COR-L47 (cell line): Measurements from ENCODE around the gene SNX1.
A peak's percentile ranks its signal among the peaks of the same experiment; 100 is the strongest.
"Not testable (repeated sequence)": the region's sequence is repeated elsewhere in the genome, so short reads cannot be mapped to it uniquely, and the experiment has no call there.

Experiments
- DNase-seq: peaks from one replicate; lab custom pipeline; 2025; lab: John Stamatoyannopoulos, UW

SNX1 gene

GRCh38 chr15:64072812-64073211 is 23.0 kb upstream of the SNX1 start:
- no peak for DNase-seq

GRCh38 chr15:64073496-64073895 is 22.3 kb upstream of the SNX1 start:
- not testable (repeated sequence) for DNase-seq

DNA sequence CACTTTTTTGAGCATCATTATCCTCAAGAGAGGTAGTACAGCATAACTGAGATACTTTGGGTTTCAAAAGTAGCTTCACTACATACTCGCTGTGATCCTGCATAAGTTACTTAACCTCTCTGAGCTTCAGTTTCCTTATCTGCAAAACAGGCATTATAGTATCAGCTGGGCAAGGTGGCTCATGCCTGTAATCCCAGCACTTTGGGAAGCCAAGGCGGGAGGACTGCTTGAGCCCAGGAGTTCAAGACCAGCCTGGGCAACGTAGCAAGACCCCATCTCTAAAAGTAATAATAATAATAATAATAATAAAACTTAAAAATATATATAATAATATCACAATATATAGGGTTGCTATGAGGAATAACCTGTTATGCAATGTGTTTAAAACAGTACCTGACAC is 13.0 kb upstream of the SNX1 start:
- DNase-seq = no peak

DNA sequence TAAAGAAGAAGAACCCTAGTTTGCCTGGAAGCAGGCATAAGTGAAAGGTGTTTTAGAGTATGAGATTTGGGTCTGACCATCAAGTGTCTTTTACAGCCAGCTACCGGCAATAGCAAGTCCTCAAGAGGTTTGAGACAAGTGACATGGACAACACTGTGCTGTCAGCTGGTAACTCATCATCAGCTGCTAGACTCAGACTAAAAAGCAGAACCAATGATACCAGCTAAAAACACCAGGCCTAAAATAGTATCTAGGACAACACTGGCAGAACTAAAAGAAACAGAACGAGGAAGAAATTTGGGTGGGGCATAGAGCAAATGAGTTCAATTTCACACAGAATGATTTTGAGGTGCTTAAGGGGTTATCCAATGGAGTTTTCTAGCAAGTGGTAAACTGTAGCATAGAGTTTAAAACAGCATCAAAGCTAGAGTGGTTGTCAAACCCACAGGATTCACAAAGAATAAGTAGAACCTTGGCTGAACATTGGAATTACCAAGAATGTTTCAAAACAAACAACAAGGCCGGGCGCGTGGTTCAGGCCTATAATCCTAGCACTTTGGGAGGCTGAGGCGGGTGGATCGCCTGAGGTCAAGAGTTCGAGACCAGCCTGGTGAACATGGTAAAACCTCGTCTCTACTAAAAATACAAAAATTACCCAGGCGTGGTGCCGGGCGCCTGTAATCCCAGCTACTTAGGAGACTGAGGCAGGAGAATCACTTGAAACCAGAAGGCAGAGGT is 6.1 kb upstream of the SNX1 start:
- DNase-seq = no peak

- DNase-seq = no peak
Observed at GRCh38 chr15:64090527-64090926, 5.3 kb upstream of the SNX1 start.

DNA sequence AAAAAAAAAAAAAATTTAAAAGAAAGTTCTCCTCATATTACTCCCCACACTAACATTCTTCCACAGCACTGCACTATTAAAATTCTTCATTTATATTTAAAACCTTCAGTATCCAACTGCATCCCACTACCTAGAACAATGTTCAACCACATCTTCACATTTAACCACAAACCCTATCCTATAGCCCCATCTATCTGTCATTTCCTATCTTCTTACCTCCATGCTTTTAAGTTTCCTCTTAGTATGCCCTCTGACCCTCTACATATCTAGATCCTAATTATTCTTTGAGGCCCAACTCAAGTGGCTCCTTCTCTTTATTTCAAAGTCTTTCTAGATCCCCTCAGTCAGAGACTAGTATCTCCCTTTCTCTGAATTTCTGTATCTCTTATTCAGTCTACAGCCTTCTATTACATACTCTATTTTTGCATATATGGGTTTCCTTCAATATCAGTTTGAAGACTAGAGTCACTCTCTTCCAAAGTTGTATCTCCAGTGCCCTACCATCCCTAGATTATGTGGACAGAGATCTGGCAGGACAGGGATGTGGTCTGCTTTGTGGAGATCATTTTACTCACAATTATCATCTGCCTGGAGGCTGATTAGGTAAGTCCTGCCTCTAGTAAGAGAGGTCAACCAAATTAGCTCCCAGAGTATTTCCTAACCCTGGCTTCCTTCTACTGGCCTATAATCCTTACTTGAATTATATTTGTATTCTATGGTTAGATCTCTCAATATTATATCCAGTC is 3.5 kb upstream of the SNX1 start:
- no peak for DNase-seq

DNA sequence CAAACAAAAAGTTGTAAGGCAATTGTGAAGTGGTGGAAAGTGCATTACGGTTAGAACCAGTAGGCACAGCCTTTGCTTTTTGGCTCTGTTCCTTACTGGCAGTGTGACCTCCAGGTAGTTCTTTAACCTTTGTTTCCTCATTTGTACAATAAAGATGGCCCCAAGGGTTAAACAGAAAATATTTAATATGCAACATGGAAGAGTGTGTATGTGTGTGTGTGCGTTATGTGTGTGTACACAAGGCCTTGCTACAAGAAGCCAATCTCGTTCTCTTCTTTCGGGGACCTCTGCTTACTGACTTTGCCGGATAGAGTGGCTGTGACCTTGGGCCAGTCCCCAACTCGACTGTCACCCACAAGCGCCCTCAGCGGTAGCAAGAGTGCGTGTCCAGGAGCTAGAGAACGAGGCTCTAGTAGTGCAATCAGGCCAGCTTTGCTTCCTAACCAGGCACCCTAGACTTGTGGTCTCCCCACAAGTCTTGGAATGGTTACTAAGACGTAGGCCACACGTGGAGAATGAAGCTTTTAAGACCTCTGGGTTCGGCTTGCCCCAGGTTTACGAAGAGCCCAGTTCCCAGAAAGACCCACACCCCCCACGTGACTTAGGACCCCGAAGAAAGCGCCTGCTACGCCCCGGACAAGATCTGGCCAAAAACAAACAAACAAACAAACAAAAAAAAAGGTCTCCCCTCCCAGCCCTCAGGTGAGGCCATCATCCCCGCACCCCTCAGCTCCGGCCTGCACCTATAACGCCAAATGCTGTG is 2.7 kb upstream of the SNX1 start:
- no peak for DNase-seq

GRCh38 chr15:64093627-64094417 is 2.0 kb upstream of the SNX1 start, which contains the start of gene CIAO2A:
Gene CIAO2A (minus strand): TSS chr15:64093838. CDS start chr15:64093768, 70 bp downstream.
- DNase-seq = peak; percentile 95

- DNase-seq = no peak
Observed at GRCh38 chr15:64095431-64095794, 369 bp upstream of the SNX1 start.

DNA sequence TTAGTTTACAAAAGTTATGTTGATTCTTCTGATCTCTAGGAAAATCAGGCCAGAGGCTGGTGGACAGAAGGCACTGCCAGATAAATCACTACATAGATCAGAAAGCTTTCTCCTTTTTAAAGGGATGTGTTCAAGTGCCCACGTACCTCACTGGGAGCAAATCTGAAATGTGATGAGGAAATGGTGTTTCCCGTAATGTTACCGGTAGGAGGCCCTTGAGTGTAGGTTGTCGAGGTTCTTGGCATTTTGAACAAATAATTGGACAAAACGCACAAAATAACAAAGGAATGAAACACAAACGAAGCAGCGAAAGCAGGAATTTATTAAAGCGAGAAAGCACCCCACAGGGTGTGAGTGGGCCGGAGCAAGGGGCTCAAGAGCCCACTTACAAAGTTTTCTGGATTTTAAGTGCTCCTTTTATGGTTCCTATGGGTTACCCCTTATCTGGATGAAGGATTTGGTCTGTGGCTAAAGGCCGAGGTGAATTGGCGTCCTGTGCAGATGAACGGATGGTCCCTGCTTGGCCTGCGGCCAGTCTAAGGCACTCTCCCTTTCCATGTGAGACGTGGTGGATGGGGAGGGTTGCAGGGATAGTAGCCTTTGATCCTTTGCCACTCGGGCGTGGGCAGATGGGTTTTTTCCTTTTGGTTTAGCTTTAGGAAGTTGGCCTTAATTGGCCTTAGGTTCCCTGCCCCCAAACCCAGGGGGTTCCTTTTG is 1.0 kb downstream of the SNX1 start:
- no peak for DNase-seq

DNA sequence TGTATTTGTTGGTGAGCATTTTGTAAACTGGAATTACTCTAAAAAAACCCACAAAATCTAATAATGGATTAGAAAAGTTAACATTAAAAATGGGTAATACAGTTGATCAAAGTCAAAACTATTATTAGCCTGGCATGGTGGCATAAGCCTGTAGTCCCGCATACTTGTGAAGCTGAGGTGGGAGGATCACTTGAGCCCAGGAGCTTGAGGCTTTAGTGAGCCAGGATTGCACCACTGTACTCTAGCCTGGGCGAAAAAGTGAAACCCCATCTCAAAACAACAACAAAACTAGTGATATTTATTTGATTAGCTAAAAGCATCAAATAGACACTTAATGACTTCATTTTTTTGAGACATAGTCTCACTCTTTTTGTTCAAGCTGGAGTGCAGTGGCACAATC is 3.6 kb downstream of the SNX1 start:
- no peak for DNase-seq

- no peak for DNase-seq
Observed at GRCh38 chr15:64100958-64101357, 5.2 kb downstream of the SNX1 start.

DNA sequence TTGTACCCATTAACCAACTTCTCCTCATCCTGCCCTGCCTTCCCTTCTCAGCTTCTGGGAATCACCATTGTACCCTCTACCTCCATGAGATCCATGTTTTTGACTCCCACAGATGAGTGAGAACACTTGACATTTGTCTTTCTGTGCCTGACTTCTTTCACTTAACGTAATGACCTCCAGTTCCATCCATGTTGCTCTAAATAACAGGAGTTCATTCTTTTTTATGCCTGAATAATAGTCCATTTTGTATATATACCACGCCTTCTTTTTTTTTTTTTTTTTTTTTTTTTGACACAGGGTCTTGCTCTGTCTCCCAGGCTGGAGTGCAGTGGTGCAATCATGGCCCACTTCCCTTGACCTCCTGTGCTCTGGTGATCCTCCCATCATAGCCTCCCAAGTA is 6.7 kb downstream of the SNX1 start:
- DNase-seq = no peak

DNA sequence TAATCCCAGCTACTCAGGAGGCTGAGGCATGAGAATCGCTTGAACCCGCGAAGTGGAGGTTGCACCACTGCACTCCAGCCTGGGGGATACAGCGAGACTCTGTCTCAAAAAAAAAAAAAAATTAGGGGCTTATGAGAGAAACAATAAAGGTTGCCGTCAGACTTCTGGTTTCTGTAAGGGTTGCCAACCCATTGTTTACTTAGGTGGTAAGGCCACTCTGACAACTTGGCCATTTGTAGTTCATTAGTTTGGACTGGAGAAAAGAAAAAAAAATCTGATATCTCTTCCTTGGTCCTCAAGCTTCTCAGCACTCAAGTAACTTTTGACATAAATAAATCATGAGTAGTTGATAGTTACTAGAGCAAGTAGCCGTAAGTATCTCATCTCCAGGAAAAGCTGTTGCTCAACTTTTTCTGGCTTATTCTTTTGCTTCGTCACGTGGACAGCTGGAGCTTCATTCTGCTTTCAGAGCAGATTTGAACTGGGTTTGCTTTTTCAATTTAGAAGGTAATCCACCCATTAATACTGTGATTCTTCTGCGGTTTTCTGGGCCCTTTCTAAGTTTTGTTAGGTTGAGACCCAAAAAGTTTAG is 9.4 kb downstream of the SNX1 start:
- no peak for DNase-seq

DNA sequence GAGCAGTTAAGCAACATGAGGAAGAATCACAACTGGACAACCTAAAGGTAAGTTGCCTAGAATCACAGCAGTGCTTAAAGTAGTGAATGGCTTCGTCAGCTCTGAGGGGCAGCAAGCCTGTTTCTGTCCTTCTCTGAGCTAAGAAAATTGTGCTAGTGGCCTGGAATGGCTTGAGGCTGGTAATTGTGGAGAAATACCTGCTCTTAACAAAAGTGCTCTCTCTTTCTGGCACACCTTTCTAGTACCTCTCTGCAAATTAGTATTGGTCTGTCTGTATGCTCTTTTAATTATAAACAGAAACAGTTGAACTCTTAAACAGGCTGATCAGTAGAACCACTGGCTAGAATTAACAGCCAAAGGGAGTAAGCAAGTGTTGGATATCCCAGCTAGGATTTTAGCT is 11.6 kb downstream of the SNX1 start:
- DNase-seq = no peak

GRCh38 chr15:64110108-64110701 is 14.4 kb downstream of the SNX1 start:
- not testable (repeated sequence) for DNase-seq

DNA sequence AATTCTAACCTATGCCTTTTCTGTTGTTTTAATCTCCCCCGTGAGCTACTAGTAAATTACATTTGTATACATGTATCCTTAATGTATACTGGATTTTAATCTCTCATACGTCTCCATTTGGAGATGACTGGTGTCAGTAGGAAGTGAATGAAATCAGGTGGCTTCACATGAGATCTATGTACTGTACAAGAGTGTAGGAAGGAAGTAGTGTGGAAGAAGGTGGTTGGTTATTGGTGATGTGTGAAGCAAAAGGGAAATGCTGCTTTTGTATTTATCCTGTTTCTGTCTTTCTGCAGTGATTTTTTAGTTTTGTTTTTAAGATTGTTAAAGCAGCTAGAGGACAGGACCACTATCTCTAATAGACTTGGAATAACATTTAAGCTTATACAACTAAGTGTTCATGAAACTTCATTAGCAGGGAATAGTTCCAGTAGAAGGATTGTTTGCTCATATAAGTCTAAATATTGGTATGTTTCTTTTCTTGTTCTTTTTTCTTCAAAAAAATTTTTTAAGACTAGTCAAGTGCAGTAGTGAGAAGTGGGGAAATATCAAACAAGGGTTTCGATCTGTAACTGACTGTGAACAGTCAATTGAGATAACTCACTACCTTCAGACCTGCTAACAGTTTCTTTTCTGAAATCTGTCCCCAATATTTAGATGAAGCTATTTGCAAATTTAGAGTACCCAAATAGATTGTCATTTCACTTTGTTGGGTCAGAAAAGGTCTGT is 15.3 kb downstream of the SNX1 start:
- no peak for DNase-seq

DNA sequence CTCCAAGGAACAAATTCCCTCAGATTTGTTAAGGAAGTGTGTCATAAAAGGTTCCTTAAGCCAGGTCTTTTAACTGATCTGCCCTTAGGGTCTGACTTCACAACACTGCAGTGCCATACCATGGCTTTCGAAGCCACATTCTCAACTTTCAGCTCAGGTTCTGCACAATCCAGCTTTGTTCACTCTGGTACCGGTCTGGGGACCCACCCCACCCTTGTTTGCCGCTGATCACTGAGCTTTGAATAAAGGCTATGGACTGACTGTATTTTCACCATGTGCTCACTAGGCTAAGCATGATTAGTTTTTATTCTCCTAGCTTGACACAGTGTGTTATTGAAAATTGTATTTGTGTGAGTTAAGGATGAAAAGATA is 15.9 kb downstream of the SNX1 start:
- no peak for DNase-seq

DNA sequence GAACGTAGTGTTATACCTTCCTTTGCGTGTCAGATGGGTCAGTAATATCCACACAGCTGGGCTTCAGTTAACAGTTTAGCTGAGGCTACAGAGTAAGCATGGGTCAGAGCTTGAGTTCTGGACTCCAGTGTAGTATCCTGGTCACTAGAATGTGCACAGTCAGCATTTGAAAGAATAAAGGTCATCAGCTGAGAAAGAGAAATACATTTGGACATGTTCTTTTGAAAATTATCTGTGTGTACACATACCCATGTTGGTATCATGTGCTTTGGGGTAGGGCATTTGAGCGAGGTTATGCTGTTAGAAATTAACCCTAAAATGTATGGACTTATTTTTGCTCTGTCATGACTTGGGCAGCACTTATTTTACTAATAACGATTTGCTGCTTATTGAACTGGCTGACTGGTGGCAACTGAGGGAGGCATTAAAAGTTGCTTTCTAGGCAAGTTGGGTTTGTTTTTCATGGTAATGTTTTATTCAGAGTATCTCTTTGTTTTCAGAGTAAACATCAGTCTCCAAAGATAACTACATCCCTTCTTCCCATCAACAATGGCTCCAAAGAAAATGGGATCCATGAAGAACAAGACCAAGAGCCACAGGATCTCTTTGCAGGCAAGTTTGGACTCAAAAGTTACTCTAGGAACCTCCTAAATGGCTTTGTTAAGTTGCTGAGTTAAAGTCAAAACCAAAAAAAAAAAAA is 16.4 kb downstream of the SNX1 start:
- no peak for DNase-seq
